Suppressor macrophage treated with lipopolysaccharide for 4 hours (primary cell): ENCODE results near the gene TCF20.
A peak's percentile ranks its signal among the peaks of the same experiment; 100 is the strongest.

ENCODE experiments used
- DNase-seq: peaks from one replicate; pipeline ENCODE4 v3.0.0-alpha.2; 2020

The TCF20 gene

GRCh38 chr22:42300259-42301076, 30.0 kb upstream of the TCF20 start:
- DNase-seq, result peak; percentile 30

- peak; percentile 27 for DNase-seq
These were observed 29.3 kb upstream of the TCF20 start for GRCh38 chr22:42299586-42300258.

GRCh38 chr22:42298746-42299145, 28.3 kb upstream of the TCF20 start:
- DNase-seq, result no peak

- DNase-seq, result no peak
These were observed 27.3 kb upstream of the TCF20 start for GRCh38 chr22:42297778-42298177.

- DNase-seq, result no peak
These were observed 26.4 kb upstream of the TCF20 start for GRCh38 chr22:42296883-42297282.

GRCh38 chr22:42296381-42296853, 26.0 kb upstream of the TCF20 start:
- DNase-seq, result no peak

- DNase-seq, result no peak
These were observed 23.9 kb upstream of the TCF20 start for GRCh38 chr22:42294034-42294985.

GRCh38 chr22:42292732-42293520, 22.5 kb upstream of the TCF20 start:
- no peak for DNase-seq

- no peak for DNase-seq
These were observed 20.8 kb upstream of the TCF20 start for GRCh38 chr22:42291287-42291686.

GRCh38 chr22:42289671-42290541, 19.5 kb upstream of the TCF20 start:
- no peak for DNase-seq

GRCh38 chr22:42288791-42289190, 18.3 kb upstream of the TCF20 start:
- DNase-seq, result no peak

- DNase-seq, result no peak
These were observed 16.9 kb upstream of the TCF20 start for GRCh38 chr22:42287174-42287890.

GRCh38 chr22:42286205-42286604, 15.8 kb upstream of the TCF20 start:
- no peak for DNase-seq

GRCh38 chr22:42285604-42286003, 15.2 kb upstream of the TCF20 start:
- no peak for DNase-seq

- DNase-seq, result no peak
These were observed 14.3 kb upstream of the TCF20 start for GRCh38 chr22:42284643-42285181.

- DNase-seq, result no peak
These were observed 13.7 kb upstream of the TCF20 start for GRCh38 chr22:42284202-42284591.

- DNase-seq, result peak; percentile 40
These were observed 13.1 kb upstream of the TCF20 start for GRCh38 chr22:42283278-42284201.

- peak; percentile 47 for DNase-seq
These were observed 12.5 kb upstream of the TCF20 start for GRCh38 chr22:42282943-42283277.

GRCh38 chr22:42282252-42282942, 11.9 kb upstream of the TCF20 start:
- no peak for DNase-seq
